H1 (cell line): ENCODE results near the gene PTPRD. TPM values are rescaled to one million over a fixed set of nuclear protein-coding genes. Genes with fewer than 3 reads are reported as not detected.

Experiments used
- CTCF ChIA-PET: fragments of 300-600 bp; sonication (Branson Sonifier 250); formaldehyde crosslinking; loops from one replicate; lab custom pipeline; 2021; ENCODE audit not compliant: partially characterized antibody; lab: Charles Lee
- POLR2A ChIA-PET: fragments of 300-600 bp; sonication (Branson Sonifier 250); formaldehyde crosslinking; loops from one replicate; lab custom pipeline; 2021; ENCODE audit warnings: inconsistent platforms; ENCODE audit not compliant: partially characterized antibody; lab: Charles Lee
- DNase-seq, 2 experiments: peaks; one replicate each; pipeline versions ENCODE4 v3.0.0 to v3.0.0-alpha.2; 2010 to 2022; ENCODE audit warnings: low spot score in 2 of 2, low read depth in 1 of 2, mixed read lengths in 1 of 2
- FAIRE-seq: peaks from 2 replicates; lab custom pipeline; 2011; peaks lifted over from hg19 to GRCh38; lab: Jason Lieb, UNC
- H2AFZ ChIP-seq: 2 replicates; pipeline ENCODE4 v1.8.1; 2012; ENCODE audit warnings: low read length, inconsistent platforms
- H2AK5ac ChIP-seq: 2 replicates; pipeline ENCODE4 v1.6.1; 2013; ENCODE audit warnings: low read depth, low read length
- H2BK120ac ChIP-seq: replicated peaks from 2 replicates; pipeline ENCODE3; 2013; ENCODE audit warnings: low read depth, low read length, inconsistent platforms
- H2BK12ac ChIP-seq: 2 replicates; pipeline ENCODE4 v1.6.1; 2013; ENCODE audit warnings: low read depth, low read length
- H2BK15ac ChIP-seq: 2 replicates; pipeline ENCODE4 v1.6.1; 2013; ENCODE audit warnings: low read length
- H2BK20ac ChIP-seq: 2 replicates; pipeline ENCODE4 v1.6.1; 2013; ENCODE audit warnings: low read length
- H2BK5ac ChIP-seq: 2 replicates; pipeline ENCODE4 v1.6.1; 2013; ENCODE audit warnings: low read depth, low read length
- H3K14ac ChIP-seq: 2 replicates; pipeline ENCODE4 v1.6.1; 2013; ENCODE audit warnings: inconsistent platforms; ENCODE audit not compliant: insufficient read length
- H3K18ac ChIP-seq: 2 replicates; pipeline ENCODE4 v1.6.1; 2013; ENCODE audit warnings: low read length; ENCODE audit errors: extremely low read depth
- H3K23ac ChIP-seq: 2 replicates; pipeline ENCODE4 v1.6.1; 2013; ENCODE audit warnings: inconsistent platforms; ENCODE audit not compliant: insufficient read length
- H3K23me2 ChIP-seq: 2 replicates; pipeline ENCODE4 v1.6.1; 2013; ENCODE audit warnings: low read depth, low read length
- H3K27ac ChIP-seq: 2 replicates; pipeline ENCODE4 v1.6.1; 2011; ENCODE audit warnings: low read depth, low read length, inconsistent platforms
- H3K27me3 ChIP-seq, 4 experiments: replicated peaks in 1 of 4; 1 replicate in 1 of 4; 2 replicates in 3 of 4; pipeline versions ENCODE4 v1.6.1 to v1.8.1; 2011 to 2013; ENCODE audit warnings: low read length in 3 of 4, mild to moderate bottlenecking in 3 of 4, inconsistent platforms in 2 of 4, mixed read lengths in 2 of 4, moderate library complexity in 1 of 4; ENCODE audit not compliant: control insufficient read depth in 3 of 4, insufficient read depth in 3 of 4; ENCODE audit errors: extremely low read depth in 1 of 4
- H3K36me3 ChIP-seq, 4 experiments: 2 replicates each; pipeline versions ENCODE4 v1.6.1 to v1.8.1; 2011 to 2013; ENCODE audit warnings: mild to moderate bottlenecking in 4 of 4, low read length in 3 of 4, moderate library complexity in 2 of 4, control low read depth in 1 of 4, inconsistent platforms in 1 of 4; ENCODE audit not compliant: insufficient read depth in 4 of 4, control insufficient read depth in 2 of 4
- H3K4ac ChIP-seq: replicated peaks from 2 replicates; pipeline ENCODE3; 2013; ENCODE audit warnings: low read length, low read depth, mixed read lengths, inconsistent platforms; ENCODE audit not compliant: insufficient read length
- H3K4me1 ChIP-seq, 4 experiments: replicated peaks in 1 of 4; 1 replicate in 1 of 4; 2 replicates in 3 of 4; pipeline versions ENCODE4 v1.6.1 to v1.8.1; 2011 to 2013; ENCODE audit warnings: low read length in 3 of 4, inconsistent platforms in 2 of 4, mixed read lengths in 1 of 4; ENCODE audit not compliant: insufficient read depth in 4 of 4, control insufficient read depth in 3 of 4
- H3K4me2 ChIP-seq, 2 experiments: 2 replicates each; pipeline versions ENCODE4 v1.6.1 to v1.8.1; 2011 to 2013; ENCODE audit warnings: low read depth in 2 of 2, low read length in 2 of 2, control low read depth in 1 of 2, inconsistent platforms in 1 of 2, mild to moderate bottlenecking in 1 of 2; ENCODE audit not compliant: insufficient read depth in 1 of 2
- H3K4me3 ChIP-seq, 4 experiments: fragments of 200-600, 300-600 bp in 1 of 4; sonication (generic), shearing (Covaris generic), sonication (Bioruptor Twin) in 1 of 4; 2 replicates each; pipeline versions ENCODE4 v1.5.1 to v1.8.1; 2011 to 2016; ENCODE audit warnings: low read length in 4 of 4, low read depth in 3 of 4, control low read depth in 2 of 4, inconsistent platforms in 2 of 4, mild to moderate bottlenecking in 2 of 4, mixed read lengths in 1 of 4, moderate library complexity in 1 of 4; ENCODE audit not compliant: insufficient read depth in 2 of 4; ENCODE audit errors: extremely low read depth in 1 of 4
- H3K56ac ChIP-seq: replicated peaks from 2 replicates; pipeline ENCODE3; 2013; ENCODE audit warnings: low read depth, mild to moderate bottlenecking, mixed read lengths, low read length, inconsistent platforms; ENCODE audit not compliant: insufficient read length
- H3K79me1 ChIP-seq: 2 replicates; pipeline ENCODE4 v1.6.1; 2013; ENCODE audit warnings: low read depth, low read length, control low read depth
- H3K79me2 ChIP-seq, 2 experiments: 2 replicates each; pipeline versions ENCODE4 v1.6.1 to v1.8.1; 2012 to 2013; ENCODE audit warnings: low read length in 2 of 2, mild to moderate bottlenecking in 2 of 2, inconsistent platforms in 1 of 2; ENCODE audit not compliant: insufficient read depth in 2 of 2, control insufficient read depth in 1 of 2
- H3K9ac ChIP-seq, 4 experiments: replicated peaks in 1 of 4; 1 replicate in 1 of 4; 2 replicates in 3 of 4; pipeline versions ENCODE4 v1.6.1 to v1.8.1; 2011 to 2013; ENCODE audit warnings: low read depth in 3 of 4, low read length in 3 of 4, control low read depth in 2 of 4, mild to moderate bottlenecking in 2 of 4, moderate library complexity in 2 of 4, inconsistent platforms in 1 of 4; ENCODE audit errors: extremely low read depth in 1 of 4
- H3K9me3 ChIP-seq, 2 experiments: 2 replicates each; pipeline versions ENCODE4 v1.6.1 to v1.8.1; 2012 to 2013; ENCODE audit warnings: mild to moderate bottlenecking in 2 of 2, moderate library complexity in 2 of 2, control low read depth in 1 of 2, inconsistent platforms in 1 of 2, low read depth in 1 of 2, low read length in 1 of 2, mixed read lengths in 1 of 2; ENCODE audit not compliant: insufficient read depth in 2 of 2
- H4K20me1 ChIP-seq, 2 experiments: replicated peaks in 1 of 2; 2 replicates each; pipeline versions ENCODE3 to v1.8.1; 2011 to 2013; ENCODE audit warnings: inconsistent platforms in 2 of 2, low read length in 2 of 2, mild to moderate bottlenecking in 1 of 2; ENCODE audit not compliant: insufficient read depth in 2 of 2, control insufficient read depth in 1 of 2
- H4K5ac ChIP-seq: 2 replicates; pipeline ENCODE4 v1.6.1; 2013; ENCODE audit warnings: low read length, low read depth, mixed read lengths, inconsistent platforms; ENCODE audit not compliant: insufficient read length
- H4K8ac ChIP-seq: 2 replicates; pipeline ENCODE4 v1.8.0; 2013; ENCODE audit warnings: mild to moderate bottlenecking, moderate library complexity, low read length, inconsistent platforms; ENCODE audit not compliant: insufficient read depth; ENCODE audit errors: extremely low read depth
- H4K91ac ChIP-seq: replicated peaks from 2 replicates; pipeline ENCODE3; 2013; ENCODE audit warnings: low read length, mixed read lengths, inconsistent platforms; ENCODE audit not compliant: insufficient read length
- CBX5 ChIP-seq: fragments of 300-800, 300-1000 bp; sonication (generic); IDR thresholded peaks from 2 replicates; pipeline ENCODE4 v1.7.1; 2016; ENCODE audit warnings: antibody characterized with exemption, low read length, low read depth
- CHD2 ChIP-seq: IDR thresholded peaks from 2 replicates; pipeline ENCODE4 v1.6.1; 2012; ENCODE audit warnings: low read length, improper control_type of control experiment
- EP300 ChIP-seq, 2 experiments: IDR thresholded peaks; 1 replicate in 1 of 2; 2 replicates in 1 of 2; pipeline ENCODE4 v1.6.1; 2011 to 2012; ENCODE audit warnings: low read depth in 2 of 2, low read length in 2 of 2, mild to moderate bottlenecking in 2 of 2, borderline replicate concordance in 1 of 2, inconsistent platforms in 1 of 2, moderate library complexity in 1 of 2
- JUN ChIP-seq: IDR thresholded peaks from 2 replicates; pipeline ENCODE4 v1.6.1; 2011; ENCODE audit warnings: low read depth, mild to moderate bottlenecking, improper control_type of control experiment, low read length
- JUND ChIP-seq: IDR thresholded peaks from 2 replicates; pipeline ENCODE4 v1.6.1; 2011; ENCODE audit warnings: mild to moderate bottlenecking, improper control_type of control experiment, low read length
- KDM5A ChIP-seq: fragments of 200-600 bp; IDR thresholded peaks from 2 replicates; pipeline ENCODE4 v1.7.1; 2012; ENCODE audit warnings: mild to moderate bottlenecking, low read length, inconsistent platforms, mixed read lengths
- MAFK ChIP-seq: IDR thresholded peaks from 2 replicates; pipeline ENCODE4 v1.6.1; 2012; ENCODE audit warnings: low read depth, mild to moderate bottlenecking, improper control_type of control experiment, low read length
- POLR2AphosphoS5 ChIP-seq: IDR thresholded peaks from 2 replicates; pipeline ENCODE4 v1.6.1; 2011; ENCODE audit warnings: low read depth, low read length
- RFX5 ChIP-seq: IDR thresholded peaks from 2 replicates; pipeline ENCODE4 v1.6.1; 2011; ENCODE audit warnings: low read depth, low read length, improper control_type of control experiment, borderline replicate concordance
- SIN3A ChIP-seq, 2 experiments: IDR thresholded peaks in 1 of 2; conservative IDR thresholded peaks in 1 of 2; 2 replicates each; pipeline ENCODE4 v1.6.1; 2011 to 2012; ENCODE audit warnings: low read length in 2 of 2, improper control_type of control experiment in 1 of 2, low read depth in 1 of 2, mild to moderate bottlenecking in 1 of 2
- SRF ChIP-seq: IDR thresholded peaks from 2 replicates; pipeline ENCODE4 v1.6.1; 2011; ENCODE audit warnings: mild to moderate bottlenecking, low read depth, low read length, moderate library complexity
- SUZ12 ChIP-seq: fragments of 200-600 bp; sonication (generic); IDR thresholded peaks from 2 replicates; pipeline ENCODE4 v1.6.1; 2012; ENCODE audit warnings: mild to moderate bottlenecking, inconsistent platforms, low read length, moderate library complexity, mixed read lengths
- TAF7 ChIP-seq: optimal IDR thresholded peaks from 2 replicates; pipeline ENCODE3; 2011; ENCODE audit warnings: low read depth, mild to moderate bottlenecking, inconsistent platforms, low read length, moderate library complexity, borderline replicate concordance
- TBP ChIP-seq: IDR thresholded peaks from 2 replicates; pipeline ENCODE4 v1.6.1; 2011; ENCODE audit warnings: low read depth, low read length, improper control_type of control experiment
- WGBS, 2 experiments: shearing (Covaris generic) in 1 of 2; methylation state at CpG; one replicate each; pipeline versions ENCODE4 v1.1.6 to v1.1.7; 2013 to 2015; ENCODE audit warnings: low lambda C conversion rate in 2 of 2, mixed read lengths in 2 of 2, inconsistent platforms in 1 of 2, low coverage in 1 of 2, missing lambda C conversion rate in 1 of 2; ENCODE audit not compliant: insufficient replicate concordance in 2 of 2, insufficient coverage in 1 of 2, insufficient read length in 1 of 2; ENCODE audit errors: extremely low coverage in 1 of 2, missing lambda C conversion rate in 1 of 2; 5-methylcytosine and 5-hydroxymethylcytosine counted together
- polyA plus RNA-seq, 7 experiments: library from polyadenylated mRNA; depleted of rRNA in 3 of 7; stranded (reverse) in 5 of 7; unstranded in 2 of 7; fragments of >200 nt in 5 of 7; fragments of 200-250 nt in 2 of 7; gene quantifications; 1 replicate in 5 of 7; 2 replicates in 1 of 7; 4 replicates in 1 of 7; pipeline versions ENCODE4 v1.2.1 to v1.2.3, GENCODE V29; 2011 to 2013; ENCODE audit warnings: missing spikeins in 2 of 7, mixed read lengths in 2 of 7
- total RNA-seq: library from RNA; stranded (reverse); fragmentation: NEBNext Ultra II Directional; extraction: Animal tissue kit (Norgen Biotek cat#: 25700); gene quantifications from 2 replicates; pipeline ENCODE4 v1.2.1, GENCODE V29; 2021

The PTPRD gene
- total and polyA plus RNA-seq, 2 of the 8 experiments (the other 6 are each of a cell fraction or from before 2014, with no cell fraction given), result 17.2 to 77.0 TPM

GRCh38 chr9:9792144-9792857, 820.5 kb downstream of the PTPRD start:
- Histone ChIP-seq H3K56ac (no peak overlapping the region), H2BK15ac (no peak overlapping the region), H2AK5ac (no peak overlapping the region), H2AFZ (no peak overlapping the region), H3K9ac (no peak overlapping the region), H3K4ac (no peak overlapping the region), H3K36me3 (no peaks in the 10 kb centered on the region), H3K79me2 (no peaks in the 10 kb centered on the region), H2BK5ac (no peak overlapping the region), H3K9me3 (no peaks in the 10 kb centered on the region), H3K27me3 (no peaks in the 10 kb centered on the region), H3K4me2 (no peak overlapping the region), H2BK12ac (no peak overlapping the region), H4K5ac (no peak overlapping the region), H4K8ac (no peak overlapping the region), H3K4me1 (no peaks in the 10 kb centered on the region), H3K18ac (no peak overlapping the region), H4K20me1 (no peaks in the 10 kb centered on the region), H3K27ac (no peak overlapping the region), H2BK20ac (no peak overlapping the region), H3K14ac (no peak overlapping the region), H2BK120ac (no peak overlapping the region), H3K23me2 (no peaks in the 10 kb centered on the region), H3K23ac (no peak overlapping the region), H3K4me3 (no peak overlapping the region), H3K79me1 (no peaks in the 10 kb centered on the region), H4K91ac (no peak overlapping the region)
- POLR2A ChIA-PET, result no interaction called here
- DNase-seq (no peak), FAIRE-seq (no peak)
- 82% methylated on average over 1 of the region's 1 CpG; no CpG with 5 or more reads in 1 of the 2 experiments for WGBS, 2 experiments
- CTCF ChIA-PET, result interaction anchor here (0.6 to 7.6 kb wide), 20 partner anchors 8 to 789 kb away, joined by 3 to 68 read pairs (median 4); no protein-coding TSS in a partner anchor
- TF ChIP-seq JUN, result no peak
- no peak for TF ChIP-seq CBX5
- no peak for TF ChIP-seq JUND
- no peak for TF ChIP-seq SIN3A (conservative IDR thresholded peaks at IDR 0.05 in 1 of 2, IDR thresholded peaks at IDR 0.05 in 1 of 2; ENCODE audit: low read depth in 1 of 2, low read length in 2 of 2)
- no peak for TF ChIP-seq SRF
- no peak for TF ChIP-seq TAF7
- no peak for TF ChIP-seq SUZ12
- TF ChIP-seq MAFK, result no peak
- TF ChIP-seq EP300 (IDR thresholded peaks at IDR 0.05; ENCODE audit: borderline replicate concordance in 1 of 2, low read depth in 2 of 2, low read length in 2 of 2), result no peak
- TF ChIP-seq TBP, result no peak
- no peak for TF ChIP-seq KDM5A
- TF ChIP-seq POLR2AphosphoS5, result no peak
- TF ChIP-seq RFX5, result no peak
- TF ChIP-seq CHD2, result no peak
